OCI-LY1 (cell line): Measurements from ENCODE around the gene ALG9.
A peak's percentile ranks its signal among the peaks of the same experiment; 100 is the strongest.

Source experiments
- H2AFZ ChIP-seq: fragments of 200-600 bp; sonication (generic), shearing (Covaris generic); 2 replicates; pipeline ENCODE4 v1.6.0; 2014; ENCODE audit warnings: antibody characterized with exemption, mild to moderate bottlenecking, low read length
- H3F3A ChIP-seq: fragments of 200-600 bp; sonication (generic), shearing (Covaris generic); 2 replicates; pipeline ENCODE4 v1.6.0; 2014; ENCODE audit warnings: mild to moderate bottlenecking, antibody characterized with exemption, low read length, moderate library complexity; ENCODE audit not compliant: insufficient read depth
- H3K27ac ChIP-seq: fragments of 200-600 bp; sonication (generic); 2 replicates; pipeline ENCODE4 v1.5.1; 2014; ENCODE audit warnings: low read length, mixed run types, mild to moderate bottlenecking, low read depth; ENCODE audit not compliant: poor library complexity, severe bottlenecking
- H3K27me3 ChIP-seq: fragments of 200-600 bp; sonication (generic); 2 replicates; pipeline ENCODE4 v1.6.0; 2014; ENCODE audit warnings: antibody characterized with exemption, mild to moderate bottlenecking, low read length, moderate library complexity; ENCODE audit not compliant: insufficient read depth
- H3K36me3 ChIP-seq: fragments of 200-600 bp; sonication (generic); 2 replicates; pipeline ENCODE4 v1.6.1; 2014; ENCODE audit warnings: mild to moderate bottlenecking, antibody characterized with exemption, low read length, moderate library complexity, mixed read lengths; ENCODE audit not compliant: insufficient read depth
- H3K4me1 ChIP-seq: fragments of 200-600 bp; sonication (generic); 2 replicates; pipeline ENCODE4 v1.5.1; 2014; ENCODE audit warnings: mild to moderate bottlenecking, low read length, moderate library complexity; ENCODE audit not compliant: insufficient read depth, severe bottlenecking
- H3K4me2 ChIP-seq: fragments of 200-600 bp; sonication (generic), shearing (Covaris generic); 2 replicates; pipeline ENCODE4 v1.6.1; 2014; ENCODE audit warnings: low read length
- H3K4me3 ChIP-seq: fragments of 200-600 bp; sonication (generic); 2 replicates; pipeline ENCODE4 v1.5.1; 2014; ENCODE audit warnings: low read length, low read depth, mild to moderate bottlenecking, mixed read lengths; ENCODE audit not compliant: poor library complexity, severe bottlenecking
- H3K79me2 ChIP-seq: fragments of 200-600 bp; shearing (Covaris generic); 2 replicates; pipeline ENCODE4 v1.6.1; 2016; ENCODE audit warnings: mixed run types, low read length, mixed read lengths; ENCODE audit not compliant: insufficient read depth
- H3K9ac ChIP-seq: fragments of 200-600 bp; sonication (generic), shearing (Covaris generic); 2 replicates; pipeline ENCODE4 v1.6.1; 2014; ENCODE audit warnings: mild to moderate bottlenecking, low read length, mixed read lengths
- H3K9me2 ChIP-seq: fragments of 200-600 bp; sonication (generic), shearing (Covaris generic); 2 replicates; pipeline ENCODE4 v1.6.1; 2014; ENCODE audit warnings: low read depth, mild to moderate bottlenecking, low read length, mixed read lengths
- H3K9me3 ChIP-seq: fragments of 200-600 bp; shearing (Covaris generic); 2 replicates; pipeline ENCODE4 v1.6.1; 2014; ENCODE audit warnings: low read length, mixed read lengths
- H4K20me1 ChIP-seq: fragments of 200-600 bp; sonication (generic), shearing (Covaris generic); 2 replicates; pipeline ENCODE4 v1.6.0; 2016; ENCODE audit warnings: mild to moderate bottlenecking, low read length; ENCODE audit not compliant: insufficient read depth
- CTCF ChIP-seq: fragments of 200-600 bp; sonication (generic), shearing (Covaris generic); IDR thresholded peaks from 2 replicates; pipeline ENCODE4 v1.5.1; 2017; ENCODE audit warnings: mild to moderate bottlenecking, antibody characterized with exemption, low read length, moderate library complexity, mixed read lengths
- EZH2 ChIP-seq: fragments of 200-600 bp; sonication (generic), shearing (Covaris generic); IDR thresholded peaks from 2 replicates; pipeline ENCODE4 v1.8.0; 2017; ENCODE audit warnings: borderline replicate concordance, mixed run types, mild to moderate bottlenecking, antibody characterized with exemption, low read length, moderate library complexity, mixed read lengths

The ALG9 gene

GRCh38 chr11:111834432-111835163 is 36.8 kb downstream of the ALG9 start:
- H3K36me3 ChIP-seq, result peaks cover 54% of the 10 kb centered on the region; the same call in 1 of the 2 replicates
- no peak overlapping the region for H3K4me2 ChIP-seq
- no peaks in the 10 kb centered on the region for H4K20me1 ChIP-seq
- no peak overlapping the region for H2AFZ ChIP-seq
- H3K4me3 ChIP-seq, result no peak overlapping the region
- H3K9ac ChIP-seq, result no peak overlapping the region
- no peaks in the 10 kb centered on the region for H3F3A ChIP-seq
- no peak for TF ChIP-seq EZH2
- TF ChIP-seq CTCF, result no peak
- no peaks in the 10 kb centered on the region for H3K9me2 ChIP-seq
- H3K27ac ChIP-seq, result no peak overlapping the region
- H3K27me3 ChIP-seq, result no peaks in the 10 kb centered on the region
- H3K79me2 ChIP-seq, result no peaks in the 10 kb centered on the region
- H3K4me1 ChIP-seq, result no peaks in the 10 kb centered on the region
- H3K9me3 ChIP-seq, result no peaks in the 10 kb centered on the region

- Histone ChIP-seq H3K36me3 (peaks cover 54% of the 10 kb centered on the region; the same call in 1 of the 2 replicates), H3K4me1 (no peaks in the 10 kb centered on the region), H3K9me2 (no peaks in the 10 kb centered on the region), H4K20me1 (no peaks in the 10 kb centered on the region), H3K79me2 (no peaks in the 10 kb centered on the region), H3K27me3 (no peaks in the 10 kb centered on the region), H3K27ac (no peak overlapping the region), H3F3A (no peaks in the 10 kb centered on the region), H3K9me3 (no peaks in the 10 kb centered on the region), H2AFZ (no peak overlapping the region), H3K4me2 (no peak overlapping the region), H3K9ac (no peak overlapping the region), H3K4me3 (no peak overlapping the region)
- TF ChIP-seq CTCF (peak; percentile 22; the same call in 1 of the 2 replicates), EZH2 (no peak)
Measured at GRCh38 chr11:111833524-111833923, 37.9 kb downstream of the ALG9 start.

DNA sequence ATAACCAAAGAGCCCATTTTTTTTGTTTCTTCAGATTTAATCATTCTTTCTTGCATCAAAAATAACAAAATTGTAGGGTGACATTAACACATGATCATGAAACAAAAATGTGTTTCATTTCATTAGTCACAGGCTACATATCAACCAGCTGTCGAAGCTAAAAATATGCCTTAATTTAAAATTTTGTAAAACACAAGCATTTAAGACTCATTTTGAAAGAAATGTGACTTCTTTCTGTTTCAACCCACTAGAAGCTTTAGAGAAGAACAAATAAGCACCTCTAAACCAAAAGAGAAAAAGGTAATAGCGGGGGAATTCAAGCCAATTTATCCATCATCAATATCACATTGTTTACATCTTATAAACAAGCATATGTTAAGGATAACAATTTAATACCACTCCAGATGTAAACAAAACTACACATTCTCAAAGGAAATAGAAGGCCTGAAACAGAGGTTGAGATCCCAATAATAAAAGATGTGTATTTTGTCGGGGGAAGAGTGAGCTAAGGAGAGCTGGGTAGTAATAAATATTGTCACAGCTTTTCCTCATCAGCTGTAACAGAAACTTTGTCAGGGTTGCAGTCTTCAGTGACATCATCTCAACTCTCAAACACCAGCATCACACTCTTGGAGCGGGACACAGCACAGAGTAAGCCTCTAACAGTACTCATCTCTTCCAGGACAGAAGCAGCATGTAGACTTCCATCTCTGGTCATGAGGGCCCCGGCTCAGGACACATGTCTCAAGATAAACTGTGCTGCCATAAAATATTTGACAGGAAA is 42.0 kb downstream of the ALG9 start:
- no peaks in the 10 kb centered on the region for H3F3A ChIP-seq
- H3K27ac ChIP-seq, result no peak overlapping the region
- H3K27me3 ChIP-seq, result no peaks in the 10 kb centered on the region
- H3K36me3 ChIP-seq, result peaks cover 23% of the 10 kb centered on the region; the same call in 1 of the 2 replicates
- H3K4me3 ChIP-seq, result no peak overlapping the region
- H3K9ac ChIP-seq, result no peak overlapping the region
- TF ChIP-seq CTCF (no peak), EZH2 (no peak)
- no peaks in the 10 kb centered on the region for H4K20me1 ChIP-seq
- no peaks in the 10 kb centered on the region for H3K9me3 ChIP-seq
- H3K4me1 ChIP-seq, result no peaks in the 10 kb centered on the region
- no peaks in the 10 kb centered on the region for H3K9me2 ChIP-seq
- no peak overlapping the region for H3K4me2 ChIP-seq
- no peaks in the 10 kb centered on the region for H3K79me2 ChIP-seq
- H2AFZ ChIP-seq, result no peak overlapping the region
